WTC11 (cell line): ENCODE results near the gene RAB40B.

Experiments used
- CREB1 ChIP-seq: sonication (generic); formaldehyde crosslinking; IDR thresholded peaks from 2 replicates; pipeline ENCODE4 v1.8.0; 2023; ENCODE audit warnings: mild to moderate bottlenecking, missing genetic modification reagents
- CTCF ChIP-seq: fragments of 200-600 bp; IDR thresholded peaks from 2 replicates; pipeline ENCODE4 v1.8.0; 2022; ENCODE audit warnings: antibody characterized with exemption
- E2F4 ChIP-seq: sonication (generic); formaldehyde crosslinking; IDR thresholded peaks from 2 replicates; pipeline ENCODE4 v1.8.1; 2022; ENCODE audit warnings: low read depth, mild to moderate bottlenecking, moderate library complexity, missing genetic modification reagents, borderline replicate concordance
- MLX ChIP-seq: sonication (generic); formaldehyde crosslinking; IDR thresholded peaks from 2 replicates; pipeline ENCODE4 v1.8.1; 2023; ENCODE audit warnings: mild to moderate bottlenecking, missing genetic modification reagents, moderate library complexity
- TCF7 ChIP-seq: sonication (generic); formaldehyde crosslinking; IDR thresholded peaks from 2 replicates; pipeline ENCODE4 v1.8.0; 2022; ENCODE audit warnings: mild to moderate bottlenecking, low read depth, missing genetic modification reagents, moderate library complexity

GRCh38 chr17:82690786-82691489 is 7.6 kb downstream of the RAB40B start:
- TF ChIP-seq CTCF (no peak), E2F4 (CRISPR knock-in tag) (no peak), TCF7 (CRISPR knock-in tag) (no peak), MLX (CRISPR knock-in tag) (no peak), CREB1 (CRISPR knock-in tag) (no peak)
